ENCODE measurements around the gene PHEX.
A peak's percentile ranks its signal among the peaks of the same experiment; 100 is the strongest.

The PHEX gene

GRCh38 chrX:22059775-22060174 is 27.6 kb downstream of the PHEX start:
- TF ChIP-seq CTCF (conservative IDR thresholded peaks at IDR 0.05; ENCODE audit: low read depth): no peak
- ChIA-PET CTCF (interaction anchor here (0.7 kb wide), 1 partner anchor 14 kb away, joined by 6 read pairs; no protein-coding TSS in a partner anchor), POLR2A (ENCODE audit: low non-redundant PET) (no interaction called here)
- H3K27ac ChIP-seq: no peak overlapping the region
- no peak for DNase-seq (ENCODE audit: low spot score)

GRCh38 chrX:22060415-22061280 is 28.5 kb downstream of the PHEX start:
- no peak overlapping the region for H3K27ac ChIP-seq
- POLR2A ChIA-PET (ENCODE audit: low non-redundant PET): no interaction called here
- DNase-seq (ENCODE audit: low spot score): peak; percentile 50
- CTCF ChIA-PET: interaction anchor here (0.5 to 0.7 kb wide), 3 partner anchors 14 to 149 kb away, joined by 3 to 6 read pairs (median 4); no protein-coding TSS in a partner anchor
- no peak for TF ChIP-seq CTCF (conservative IDR thresholded peaks at IDR 0.05; ENCODE audit: low read depth)

GRCh38 chrX:22063284-22063683 is 31.2 kb downstream of the PHEX start:
- ChIA-PET CTCF (no interaction called here), POLR2A (ENCODE audit: low non-redundant PET) (no interaction called here)
- DNase-seq (ENCODE audit: low spot score): no peak
- TF ChIP-seq CTCF (conservative IDR thresholded peaks at IDR 0.05; ENCODE audit: low read depth): no peak
- H3K27ac ChIP-seq: no peak overlapping the region

GRCh38 chrX:22069586-22069985 is 37.5 kb downstream of the PHEX start:
- TF ChIP-seq CTCF (conservative IDR thresholded peaks at IDR 0.05; ENCODE audit: low read depth): no peak
- no peak for DNase-seq (ENCODE audit: low spot score)
- CTCF ChIA-PET: no interaction called here
- no peak overlapping the region for H3K27ac ChIP-seq
- POLR2A ChIA-PET (ENCODE audit: low non-redundant PET): no interaction called here

GRCh38 chrX:22073928-22074327 is 41.8 kb downstream of the PHEX start:
- ChIA-PET CTCF (no interaction called here), POLR2A (ENCODE audit: low non-redundant PET) (no interaction called here)
- no peak for DNase-seq (ENCODE audit: low spot score)
- no peak overlapping the region for H3K27ac ChIP-seq
- no peak for TF ChIP-seq CTCF (conservative IDR thresholded peaks at IDR 0.05; ENCODE audit: low read depth)

- CTCF ChIA-PET: no interaction called here
- POLR2A ChIA-PET (ENCODE audit: low non-redundant PET): no interaction called here
- no peak for TF ChIP-seq CTCF (conservative IDR thresholded peaks at IDR 0.05; ENCODE audit: low read depth)
- no peak for DNase-seq (ENCODE audit: low spot score)
- no peak overlapping the region for H3K27ac ChIP-seq
These were observed 46.0 kb downstream of the PHEX start for GRCh38 chrX:22078117-22078516.
